ENCODE measurements around the gene TMEM121B.

Gene TMEM121B

DNA sequence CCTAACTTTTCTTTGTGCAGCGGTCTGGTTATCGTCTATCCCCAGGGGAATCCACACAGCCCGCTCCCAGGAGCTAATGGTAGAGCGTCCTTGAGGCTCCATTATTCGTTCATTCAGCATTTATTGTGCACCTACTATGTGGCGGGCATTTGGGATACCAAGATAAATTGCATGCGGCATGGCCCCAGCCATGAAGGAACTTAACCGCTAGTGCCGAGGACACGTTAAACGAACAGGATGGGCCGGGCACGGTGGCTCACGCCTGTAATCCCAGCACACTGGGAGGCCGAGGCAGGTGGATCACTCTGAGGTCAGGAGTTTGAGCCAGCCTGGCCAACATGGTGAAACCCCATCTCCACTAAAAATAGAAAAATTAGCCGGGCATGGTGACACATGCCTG is 11.2 kb downstream of the TMEM121B start:
- FAIRE-seq: no peak

DNA sequence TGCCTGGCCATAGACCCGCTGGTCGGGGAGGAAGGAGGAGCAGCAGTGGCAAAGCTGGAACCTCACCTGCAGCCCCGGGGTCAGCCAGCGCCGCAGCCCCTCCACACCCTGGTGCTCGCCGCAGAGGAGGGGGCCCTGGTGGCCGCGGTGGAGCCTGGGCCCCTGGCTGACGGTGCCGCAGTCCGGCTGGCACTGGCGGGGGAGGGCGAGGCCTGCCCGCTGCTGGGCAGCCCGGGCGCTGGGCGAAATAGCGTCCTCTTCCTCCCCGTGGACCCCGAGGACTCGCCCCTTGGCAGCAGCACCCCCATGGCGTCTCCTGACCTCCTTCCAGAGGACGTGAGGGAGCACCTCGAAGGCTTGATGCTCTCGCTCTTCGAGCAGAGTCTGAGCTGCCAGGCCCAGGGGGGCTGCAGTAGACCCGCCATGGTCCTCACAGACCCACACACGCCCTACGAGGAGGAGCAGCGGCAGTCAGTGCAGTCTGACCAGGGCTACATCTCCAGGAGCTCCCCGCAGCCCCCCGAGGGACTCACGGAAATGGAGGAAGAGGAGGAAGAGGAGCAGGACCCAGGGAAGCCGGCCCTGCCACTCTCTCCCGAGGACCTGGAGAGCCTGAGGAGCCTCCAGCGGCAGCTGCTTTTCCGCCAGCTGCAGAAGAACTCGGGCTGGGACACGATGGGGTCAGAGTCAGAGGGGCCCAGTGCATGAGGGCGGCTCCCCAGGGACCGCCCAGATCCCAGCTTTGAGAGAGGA is 11.9 kb downstream of the TMEM121B start:
- FAIRE-seq: no peak

DNA sequence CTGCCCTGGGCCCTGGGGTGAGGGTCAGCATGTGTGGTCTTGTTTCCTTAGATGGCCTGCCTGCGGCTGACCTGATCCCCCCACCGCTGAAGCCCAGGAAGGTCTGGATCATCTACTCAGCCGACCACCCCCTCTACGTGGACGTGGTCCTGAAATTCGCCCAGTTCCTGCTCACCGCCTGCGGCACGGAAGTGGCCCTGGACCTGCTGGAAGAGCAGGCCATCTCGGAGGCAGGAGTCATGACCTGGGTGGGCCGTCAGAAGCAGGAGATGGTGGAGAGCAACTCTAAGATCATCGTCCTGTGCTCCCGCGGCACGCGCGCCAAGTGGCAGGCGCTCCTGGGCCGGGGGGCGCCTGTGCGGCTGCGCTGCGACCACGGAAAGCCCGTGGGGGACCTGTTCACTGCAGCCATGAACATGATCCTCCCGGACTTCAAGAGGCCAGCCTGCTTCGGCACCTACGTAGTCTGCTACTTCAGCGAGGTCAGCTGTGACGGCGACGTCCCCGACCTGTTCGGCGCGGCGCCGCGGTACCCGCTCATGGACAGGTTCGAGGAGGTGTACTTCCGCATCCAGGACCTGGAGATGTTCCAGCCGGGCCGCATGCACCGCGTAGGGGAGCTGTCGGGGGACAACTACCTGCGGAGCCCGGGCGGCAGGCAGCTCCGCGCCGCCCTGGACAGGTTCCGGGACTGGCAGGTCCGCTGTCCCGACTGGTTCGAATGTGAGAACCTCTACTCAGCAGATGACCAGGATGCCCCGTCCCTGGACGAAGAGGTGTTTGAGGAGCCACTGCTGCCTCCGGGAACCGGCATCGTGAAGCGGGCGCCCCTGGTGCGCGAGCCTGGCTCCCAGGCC is 12.7 kb downstream of the TMEM121B start:
- FAIRE-seq: no peak

DNA sequence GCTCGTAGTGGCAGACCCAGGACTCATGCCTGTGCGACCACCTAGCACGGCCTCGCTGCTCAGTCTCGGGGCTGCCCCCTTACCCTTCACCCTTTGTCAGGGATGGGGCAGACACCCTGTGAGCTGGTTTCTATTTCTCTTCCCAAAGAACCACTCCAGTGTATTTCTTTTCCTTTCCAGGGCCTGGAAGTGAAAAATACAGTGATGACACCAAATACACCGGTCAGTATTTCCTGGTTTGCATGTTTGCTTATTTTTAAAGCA is 13.7 kb downstream of the TMEM121B start:
- FAIRE-seq: no peak

DNA sequence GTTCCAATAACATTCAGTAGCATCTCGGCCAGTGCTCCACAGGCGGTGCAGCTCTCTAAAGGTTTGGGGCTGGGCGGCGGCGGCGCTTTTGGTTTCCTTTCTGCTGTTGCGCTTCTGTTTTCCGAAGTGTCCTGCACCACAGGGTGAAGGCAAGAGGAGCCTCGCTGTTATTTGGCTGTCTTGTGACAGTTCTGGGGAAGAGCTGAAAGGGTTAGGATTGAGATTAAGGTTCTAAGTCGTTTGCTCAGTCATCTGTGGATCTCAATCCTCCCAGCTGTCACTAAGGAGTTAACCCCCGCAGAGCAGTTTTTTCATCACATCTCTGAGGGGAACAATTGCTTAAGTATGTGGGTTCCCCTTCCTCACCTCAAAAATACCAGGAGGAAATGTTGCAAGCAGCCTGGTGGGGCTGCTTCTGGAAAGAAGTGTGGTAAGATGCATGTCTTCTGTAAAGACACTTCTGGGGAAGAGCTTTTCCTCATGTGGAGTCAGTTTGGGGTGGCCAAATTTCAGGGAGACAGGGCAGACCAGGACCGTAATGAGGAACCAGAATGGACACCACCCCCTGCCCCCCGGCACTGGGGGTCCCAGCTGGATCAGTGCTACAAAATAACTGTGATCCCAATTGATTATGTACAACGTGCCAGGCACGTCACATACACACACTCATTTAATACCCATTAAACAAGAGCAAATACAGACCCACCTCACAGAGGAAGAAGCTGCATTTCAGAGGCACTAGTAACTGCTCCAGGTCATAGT is 14.2 kb downstream of the TMEM121B start:
- FAIRE-seq: no peak

DNA sequence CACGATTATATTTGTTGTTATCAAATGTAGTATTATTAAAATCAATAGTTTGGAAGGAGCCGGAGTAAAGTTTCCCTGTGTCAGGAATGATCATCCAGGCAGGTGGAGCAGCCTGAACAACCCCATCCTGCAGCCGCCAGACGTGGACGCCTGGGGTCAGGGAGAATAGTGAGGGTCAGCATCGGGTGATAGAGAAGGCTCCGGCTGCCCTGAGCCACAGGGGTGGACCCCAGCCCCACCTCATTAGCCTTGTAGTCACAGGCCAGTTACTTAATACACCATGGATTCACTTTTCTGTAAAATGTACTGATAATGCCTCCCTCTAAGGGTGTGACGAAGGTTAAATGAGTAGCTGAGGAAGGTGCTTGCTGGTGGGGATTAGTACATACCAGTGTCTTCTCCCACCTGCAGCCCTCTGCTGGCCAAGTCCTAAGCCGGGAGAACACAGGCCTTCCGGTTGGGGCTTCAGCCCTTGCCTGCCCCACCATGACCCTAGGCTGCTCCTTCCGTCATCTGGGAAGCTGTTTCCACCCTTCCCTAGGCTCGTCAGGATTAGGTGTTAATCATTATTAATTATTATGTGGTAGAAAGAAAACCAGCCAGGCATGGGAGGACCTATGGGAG is 14.9 kb downstream of the TMEM121B start:
- FAIRE-seq: no peak

DNA sequence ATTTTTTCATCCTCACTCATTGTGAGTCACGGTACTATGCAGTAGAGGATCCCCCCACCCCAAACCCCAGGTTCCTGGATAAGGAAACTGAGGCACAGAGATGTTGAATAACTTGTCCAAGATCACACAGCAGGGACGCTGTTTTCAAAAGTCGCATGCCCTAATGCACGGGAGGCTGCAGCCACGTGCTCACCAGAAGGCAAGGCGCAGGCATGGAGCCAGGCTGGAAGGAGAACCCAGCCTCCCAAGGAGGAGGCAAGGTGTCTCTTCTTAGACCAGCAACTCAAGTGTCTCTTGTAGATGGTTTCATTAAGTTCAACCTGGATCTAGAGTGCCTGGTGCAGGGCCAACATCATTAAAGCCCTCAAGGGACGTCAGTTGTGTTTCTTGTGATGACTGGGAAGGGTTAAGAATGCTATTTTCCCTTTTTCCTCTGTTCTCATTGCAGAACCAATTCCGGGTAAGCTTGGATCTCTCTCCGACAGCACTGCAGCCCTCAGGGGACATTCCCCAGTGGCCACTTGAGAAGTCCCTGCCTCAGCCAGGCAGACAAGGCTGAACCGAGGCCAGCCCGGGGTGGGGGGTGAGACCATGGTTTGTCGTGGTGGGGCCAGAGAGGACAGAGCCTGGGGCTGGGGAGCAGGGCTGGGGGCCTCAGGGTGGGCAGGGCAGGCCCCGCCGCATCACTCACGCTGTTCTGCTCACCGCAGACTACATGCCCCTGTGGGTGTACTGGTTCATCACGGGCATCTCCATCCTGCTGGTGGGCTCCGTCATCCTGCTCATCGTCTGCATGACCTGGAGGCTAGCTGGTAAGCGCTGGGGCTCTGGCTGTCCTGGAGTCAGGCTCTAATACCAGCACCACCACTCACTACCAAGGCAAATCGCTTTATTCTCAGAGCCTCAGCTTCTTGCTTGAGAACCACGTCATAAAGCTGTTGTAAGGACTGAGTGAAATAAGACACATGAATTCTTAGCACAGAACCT is 15.7 kb downstream of the TMEM121B start:
- FAIRE-seq: no peak

DNA sequence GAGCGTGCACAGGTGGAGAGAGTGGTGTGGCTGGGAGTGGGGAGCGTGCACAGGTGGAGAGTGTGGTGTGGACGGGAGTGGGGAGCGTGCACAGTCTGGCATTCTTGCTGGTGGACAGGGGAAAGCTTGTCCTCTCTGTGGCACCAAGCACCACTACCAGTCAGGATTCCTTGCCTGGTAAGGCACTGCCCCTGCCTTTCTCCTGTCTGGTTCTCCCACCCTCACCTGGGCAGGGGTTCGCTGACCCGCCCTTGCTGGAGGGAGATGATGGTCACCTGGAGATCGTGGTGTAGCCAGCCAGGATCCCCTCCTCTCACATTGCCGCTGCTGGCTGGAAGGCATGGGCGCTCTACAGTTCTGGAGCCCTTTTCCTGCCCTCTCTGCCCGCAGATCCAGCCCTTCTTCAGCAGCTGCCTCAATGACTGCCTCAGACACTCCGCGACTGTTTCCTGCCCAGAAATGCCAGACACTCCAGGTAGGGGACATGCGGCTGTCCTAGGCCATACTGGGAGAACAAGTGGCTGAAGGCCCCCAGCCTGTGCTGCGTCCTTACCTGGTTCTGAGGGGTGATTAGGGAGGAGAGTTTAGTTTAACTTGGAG is 16.7 kb downstream of the TMEM121B start:
- FAIRE-seq: no peak

DNA sequence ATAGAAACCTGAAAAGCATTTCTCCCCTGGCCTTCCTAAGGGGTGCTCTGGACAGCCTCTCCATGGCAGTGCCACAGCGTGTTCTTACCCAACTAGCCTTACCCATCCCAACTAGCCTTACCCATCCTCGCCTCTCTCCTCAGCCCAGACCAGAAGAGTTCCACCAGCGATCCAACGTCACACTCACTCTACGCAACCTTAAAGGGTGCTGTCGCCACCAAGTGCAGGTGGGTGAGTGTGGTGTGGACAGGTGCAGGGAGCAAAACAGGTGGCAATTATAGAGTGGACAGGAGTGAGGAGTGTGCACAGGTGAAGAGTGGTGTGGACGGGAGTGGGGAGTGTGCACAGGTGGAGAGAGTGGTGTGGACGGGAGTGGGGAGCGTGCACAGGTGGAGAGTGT is 17.8 kb downstream of the TMEM121B start:
- no peak for FAIRE-seq

DNA sequence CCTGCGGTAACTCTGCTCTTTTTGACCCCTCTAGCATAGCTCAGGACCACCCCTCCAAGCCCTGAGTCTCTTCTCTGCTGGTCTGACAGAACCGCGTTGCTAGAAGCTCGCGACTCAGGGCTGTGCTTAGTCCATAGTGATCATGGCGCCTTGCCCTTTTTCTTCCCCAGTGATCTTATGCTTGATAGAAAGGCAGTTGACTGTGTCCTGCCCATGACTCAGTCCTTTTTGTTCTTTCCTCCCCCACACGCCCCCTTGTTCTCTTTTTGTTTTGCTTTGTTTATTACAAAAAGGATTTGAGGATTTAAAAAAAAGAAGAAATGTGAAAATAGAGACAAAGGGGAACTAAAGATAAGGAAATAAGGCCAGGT is 18.9 kb downstream of the TMEM121B start:
- no peak for FAIRE-seq

DNA sequence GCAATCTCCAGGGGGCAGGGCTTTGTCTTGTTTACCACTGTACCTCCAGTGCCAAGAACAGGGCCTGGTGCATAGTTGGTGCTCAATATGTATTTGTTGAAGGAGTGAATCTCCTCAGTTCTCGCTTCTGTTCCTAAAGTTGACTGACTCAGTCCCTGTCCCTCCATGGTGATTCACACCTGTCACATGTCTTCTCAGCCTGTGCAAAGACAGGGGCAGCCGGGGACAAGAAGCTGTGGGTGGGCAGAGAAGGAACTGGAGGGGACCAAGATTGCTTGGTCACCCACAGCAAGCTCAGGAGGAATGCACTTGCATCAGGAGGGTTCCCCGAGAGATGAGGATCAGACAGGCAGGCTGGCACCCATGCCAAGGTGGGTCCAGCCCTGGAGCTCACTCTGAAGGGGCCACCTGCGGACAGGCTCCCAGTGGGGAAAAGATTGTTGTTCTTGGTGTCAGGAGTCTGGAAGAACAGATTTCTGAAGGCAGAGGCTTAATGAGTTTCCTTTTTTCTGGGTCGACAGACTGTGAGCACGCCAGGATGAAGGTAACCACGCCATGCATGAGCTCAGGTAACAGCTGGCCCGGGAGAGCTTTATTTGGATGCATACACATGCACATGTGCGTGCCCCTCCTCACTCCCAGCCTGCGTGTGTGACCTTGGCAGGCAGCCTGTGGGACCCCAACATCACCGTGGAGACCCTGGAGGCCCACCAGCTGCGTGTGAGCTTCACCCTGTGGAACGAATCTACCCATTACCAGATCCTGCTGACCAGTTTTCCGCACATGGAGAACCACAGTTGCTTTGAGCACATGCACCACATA is 19.5 kb downstream of the TMEM121B start:
- no peak for FAIRE-seq

DNA sequence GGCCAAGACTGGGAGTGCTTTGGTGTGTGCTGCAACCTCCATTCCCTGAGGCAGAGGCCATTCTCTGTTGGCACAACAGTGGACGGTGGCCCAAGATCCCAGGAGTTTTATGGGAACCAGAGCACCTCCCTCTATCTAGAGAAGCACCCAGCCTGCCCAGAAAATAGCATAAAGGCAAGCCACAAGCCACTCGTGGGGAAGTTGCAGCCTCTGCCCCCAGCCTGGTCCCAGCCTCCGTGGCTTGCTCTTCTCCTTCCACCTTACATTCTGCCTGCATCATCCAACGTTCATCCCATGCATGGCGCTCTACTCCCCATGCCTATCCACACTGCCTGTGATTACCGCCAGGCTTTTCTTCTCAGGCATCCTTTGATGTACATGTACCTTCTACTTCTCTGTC is 20.5 kb downstream of the TMEM121B start:
- FAIRE-seq: no peak

DNA sequence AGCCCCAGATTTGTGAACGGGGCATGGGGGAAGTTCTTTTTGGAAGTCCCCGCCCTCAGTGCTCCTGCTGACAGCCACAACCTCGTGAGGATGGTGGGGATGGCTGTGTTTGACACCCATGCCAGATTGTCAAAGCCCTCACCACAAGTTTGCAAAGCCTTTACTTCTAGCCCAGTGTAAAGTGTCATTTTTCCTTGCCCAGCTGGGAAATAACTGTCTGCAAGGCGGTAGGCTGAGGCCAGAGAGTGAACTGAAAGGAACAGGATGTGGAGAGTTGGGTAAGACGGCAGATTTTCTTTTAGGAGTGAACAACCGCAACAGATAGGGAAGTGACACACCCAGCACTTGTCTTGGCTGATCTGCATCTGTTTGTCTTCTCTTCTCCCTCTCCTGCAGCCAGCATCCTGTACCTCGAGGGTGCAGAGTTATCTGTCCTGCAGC is 22.8 kb downstream of the TMEM121B start:
- no peak for FAIRE-seq

DNA sequence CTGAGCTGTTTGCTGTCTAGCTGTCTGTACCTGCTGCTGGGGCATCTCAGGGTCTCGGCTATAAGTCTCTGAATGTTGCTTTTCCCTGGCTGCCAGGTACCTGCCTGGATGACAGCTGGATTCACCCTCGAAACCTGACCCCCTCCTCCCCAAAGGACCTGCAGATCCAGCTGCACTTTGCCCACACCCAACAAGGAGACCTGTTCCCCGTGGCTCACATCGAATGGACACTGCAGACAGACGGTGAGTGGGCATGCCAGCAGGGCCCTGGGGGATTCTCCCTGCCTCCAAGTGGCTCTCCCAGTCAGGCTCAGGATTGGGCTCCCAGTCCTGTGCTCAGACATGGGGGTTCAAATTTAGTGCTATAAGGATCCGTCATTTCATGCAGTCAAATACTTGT is 23.5 kb downstream of the TMEM121B start:
- FAIRE-seq: no peak

DNA sequence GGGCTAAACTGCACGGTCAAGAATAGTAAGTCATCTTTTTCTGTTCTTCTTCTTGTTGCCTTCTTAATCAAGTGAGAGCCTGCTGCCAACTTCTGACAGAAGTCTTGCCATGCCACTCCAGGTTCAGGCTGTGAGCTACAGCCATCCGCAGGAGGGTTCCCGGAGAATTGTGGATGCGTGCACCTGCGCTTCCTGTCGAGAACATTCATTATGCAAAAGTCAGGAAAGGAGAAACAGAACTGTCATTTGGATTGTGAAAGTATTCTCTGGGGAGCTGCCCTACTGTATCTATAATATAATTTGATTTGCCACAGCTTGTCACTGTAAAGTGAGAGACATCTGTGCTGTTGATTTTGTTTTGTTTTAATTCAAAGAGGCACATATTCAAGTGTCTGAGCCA is 24.1 kb downstream of the TMEM121B start:
- FAIRE-seq: no peak

DNA sequence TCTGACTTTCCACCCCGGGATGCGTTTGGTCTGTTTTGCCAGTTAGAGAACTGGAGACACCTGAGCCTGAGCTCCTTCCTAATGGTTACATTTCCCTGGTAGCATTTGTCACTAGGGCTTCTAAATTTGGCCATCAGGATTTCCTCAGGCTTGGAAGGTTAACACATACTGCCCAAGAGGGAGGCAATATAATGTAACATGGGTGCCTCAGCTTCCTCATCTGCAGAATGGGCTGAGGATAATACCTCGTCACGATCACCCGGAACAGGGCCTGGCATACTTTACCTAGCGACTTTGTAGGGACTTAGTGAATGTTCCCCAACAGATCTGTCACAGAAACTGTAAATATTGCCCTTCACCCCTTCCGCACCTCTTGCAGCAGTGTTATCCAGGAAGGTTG is 25.1 kb downstream of the TMEM121B start:
- no peak for FAIRE-seq

DNA sequence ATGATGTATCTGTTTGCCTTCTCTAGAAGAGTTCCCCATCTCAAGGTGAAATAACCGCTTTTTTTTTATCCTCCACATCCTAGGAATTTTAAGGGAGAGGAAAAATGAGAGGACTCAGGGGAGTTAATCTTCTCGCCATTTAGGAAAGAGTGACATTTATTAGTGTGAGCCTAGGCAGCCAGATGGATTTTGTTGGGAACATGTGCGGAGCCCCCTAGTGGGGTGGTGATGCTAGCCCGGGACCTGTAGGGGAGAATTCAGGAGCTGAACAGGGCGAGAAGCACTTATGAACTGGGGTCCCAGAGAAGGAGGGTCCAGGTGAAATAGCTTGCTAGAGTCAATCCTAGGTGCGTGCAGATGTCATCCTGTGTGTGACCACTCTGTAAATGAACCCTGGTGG is 25.6 kb downstream of the TMEM121B start:
- FAIRE-seq: no peak

DNA sequence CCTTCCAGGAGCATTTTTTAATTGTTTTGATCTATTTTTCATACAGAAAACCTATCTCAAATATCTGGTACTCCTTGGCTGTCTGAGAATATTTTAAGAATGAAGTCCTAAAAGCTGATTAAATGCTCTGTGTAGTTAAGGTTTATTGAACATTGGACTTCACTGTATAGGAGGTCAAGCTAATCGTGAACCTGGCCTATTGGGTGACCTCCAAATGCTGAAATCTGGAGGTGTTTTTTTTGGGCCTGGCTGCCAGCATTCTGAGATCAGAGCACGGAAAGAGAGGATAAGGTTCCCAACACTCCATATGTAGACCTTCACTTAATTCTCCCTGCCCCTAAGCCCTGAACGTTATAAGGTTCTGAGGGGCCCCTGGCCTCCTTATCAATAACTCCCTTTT is 28.1 kb downstream of the TMEM121B start:
- no peak for FAIRE-seq

DNA sequence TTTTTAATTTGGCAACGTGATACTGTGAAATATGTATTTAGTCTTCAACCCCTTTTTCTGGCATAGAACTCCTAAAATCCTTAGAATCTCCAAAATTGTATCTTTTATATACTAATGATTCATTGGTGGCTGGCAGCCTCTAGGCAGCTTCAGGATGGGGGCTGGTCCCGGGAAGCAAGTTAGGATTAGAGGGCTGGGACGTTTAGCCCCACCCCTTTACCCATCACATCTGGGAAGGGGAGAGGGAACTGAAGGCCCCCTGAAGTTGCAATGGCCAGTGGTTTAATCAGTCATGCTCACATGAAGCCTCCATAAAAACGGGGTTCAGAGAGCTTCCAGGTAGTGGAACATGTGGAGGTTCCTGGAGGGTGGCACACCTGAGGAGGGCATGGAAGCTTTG is 29.3 kb downstream of the TMEM121B start:
- no peak for FAIRE-seq

DNA sequence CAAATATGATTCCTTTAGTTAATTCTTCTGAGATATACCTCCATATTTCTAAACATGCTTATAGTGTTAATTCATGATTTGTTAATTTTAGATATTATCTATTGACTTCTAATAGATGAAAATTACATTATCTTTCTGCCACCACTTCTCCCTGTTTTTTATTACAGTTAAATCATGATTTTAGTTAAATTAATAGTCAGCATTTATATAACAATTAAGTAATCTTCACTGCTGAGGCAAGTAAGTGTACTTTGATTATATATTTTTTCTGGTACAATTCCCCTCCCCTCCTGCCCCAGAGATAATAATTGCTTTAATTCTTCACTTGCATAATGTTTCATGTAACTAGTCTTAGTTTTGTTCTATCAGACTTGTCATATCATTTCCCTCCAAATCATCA is 30.6 kb downstream of the TMEM121B start:
- no peak for FAIRE-seq
